ENCODE measurements around the gene PKD2. TPM values are rescaled to one million over a fixed set of nuclear protein-coding genes. Genes with fewer than 3 reads are reported as not detected.

PKD2 gene
- total RNA-seq, 1 experiment from 2014 or later, result 38.4 TPM

- H2BK15ac ChIP-seq (ENCODE audit: low read depth, low read length), result no peak overlapping the region
- H2BK12ac ChIP-seq (ENCODE audit: insufficient read length, low read depth, low read length), result no peak overlapping the region
- no peaks in the 10 kb centered on the region for H3K23me2 ChIP-seq (ENCODE audit: insufficient read length, low read depth, low read length, poor library complexity, severe bottlenecking)
- H3K79me2 ChIP-seq (ENCODE audit: insufficient read depth, low read length), result no peaks in the 10 kb centered on the region
- no peak overlapping the region for H2BK20ac ChIP-seq (ENCODE audit: low read depth, low read length, poor library complexity, severe bottlenecking)
- no peak overlapping the region for H3K14ac ChIP-seq (ENCODE audit: insufficient read depth, low read length)
- no peak for TF ChIP-seq CTCF (conservative IDR thresholded peaks at IDR 0.05)
- no peak overlapping the region for H4K8ac ChIP-seq (replicated peaks; ENCODE audit: insufficient read length, low read depth, low read length)
- Mint-ChIP-seq H3K9me3 (no peaks in the 10 kb centered on the region), H3K27ac (no peak overlapping the region), H3K4me1 (no peaks in the 10 kb centered on the region), H3K4me3 (no peak overlapping the region), H3K27me3 (ENCODE audit: low read depth) (no peaks in the 10 kb centered on the region), H3K36me3 (ENCODE audit: insufficient read depth in 1 of 3, low read depth in 3 of 3) (peaks cover 13 to 69% (median 48%) of the 10 kb centered on the region in 3 experiments; a peak in 6 of 7 replicates)
- no peaks in the 10 kb centered on the region for H3K79me1 ChIP-seq (ENCODE audit: insufficient read depth, low read depth, low read length, poor library complexity, severe bottlenecking)
- no CpG with 5 or more reads among the region's 4 CpGs for WGBS (ENCODE audit: extremely low coverage, insufficient read length, low lambda C conversion rate)
- H3K23ac ChIP-seq (ENCODE audit: insufficient read length, low read depth, low read length), result no peak overlapping the region
- no peak overlapping the region for H3K9ac ChIP-seq (ENCODE audit: extremely low read depth, insufficient read length, low read length)
- H3K4me1 ChIP-seq (ENCODE audit: insufficient read depth, low read length), result no peaks in the 10 kb centered on the region
- H2AK5ac ChIP-seq (ENCODE audit: insufficient read length, low read length), result no peak overlapping the region
- peaks cover 2% of the 10 kb centered on the region for H4K20me1 ChIP-seq (ENCODE audit: control insufficient read depth, insufficient read depth, insufficient read length)
- no peak overlapping the region for H3K18ac ChIP-seq (ENCODE audit: insufficient read length, low read depth, low read length)
- H3K27me3 ChIP-seq (ENCODE audit: insufficient read depth, low read length), result no peaks in the 10 kb centered on the region
- H3K4me2 ChIP-seq (ENCODE audit: insufficient read depth, insufficient read length, low read length), result no peak overlapping the region
- no peak overlapping the region for H4K91ac ChIP-seq (ENCODE audit: insufficient read length, low read depth, low read length)
- H2BK5ac ChIP-seq (ENCODE audit: insufficient read length, low read length), result no peak overlapping the region
- DNase-seq, result no peak
- H3K56ac ChIP-seq (ENCODE audit: insufficient read length, low read depth, low read length), result no peak overlapping the region
- H3K9me3 ChIP-seq (ENCODE audit: control insufficient read depth, low read depth, low read length), result no peaks in the 10 kb centered on the region
- H3K27ac ChIP-seq (ENCODE audit: insufficient read length, low read depth, low read length), result no peak overlapping the region
- H2BK120ac ChIP-seq (ENCODE audit: low read depth, low read length, poor library complexity, severe bottlenecking), result no peak overlapping the region
- H2AFZ ChIP-seq (ENCODE audit: low read length), result no peak overlapping the region
- no peak overlapping the region for H3T11ph ChIP-seq (ENCODE audit: low read length)
- no peak overlapping the region for H4K5ac ChIP-seq (ENCODE audit: insufficient read length, low read depth, low read length)
- no peak overlapping the region for H3K4ac ChIP-seq (ENCODE audit: low read depth, low read length)
Observed at GRCh38 chr4:88054229-88054628, 46.8 kb downstream of the PKD2 start.
